Spleen (tissue), 11 donors: Measurements from ENCODE around the gene MOB3A. TPM values are rescaled to one million over a fixed set of nuclear protein-coding genes. Genes with fewer than 3 reads are reported as not detected.
"Not testable (repeated sequence)": the region's sequence is repeated elsewhere in the genome, so short reads cannot be mapped to it uniquely, and the experiment has no call there.

ENCODE experiments used
- DNase-seq: peaks from one replicate; pipeline ENCODE4 v3.0.0-alpha.2; 2020
- H3K27ac ChIP-seq, 8 donors: fragments of 200-600 bp; sonication (generic) in 7 of 8; 1 replicate in 4 of 8; 2 replicates in 4 of 8; pipeline versions ENCODE4 v1.5.0 to v1.8.0; 2016 to 2021; ENCODE audit warnings: inconsistent platforms in 4 of 8, mild to moderate bottlenecking in 4 of 8, moderate library complexity in 1 of 8
- H3K27me3 ChIP-seq, 7 donors: fragments of 200-600 bp; sonication (generic) in 6 of 7; replicated peaks in 1 of 7; 1 replicate in 4 of 7; 2 replicates in 3 of 7; pipeline versions ENCODE4 v1.5.0 to v1.8.0; 2016 to 2021; ENCODE audit warnings: inconsistent platforms in 3 of 7, mild to moderate bottlenecking in 1 of 7
- H3K36me3 ChIP-seq, 6 donors: fragments of 200-600 bp; sonication (generic) in 5 of 6; 1 replicate in 4 of 6; 2 replicates in 2 of 6; pipeline versions ENCODE4 v1.5.0 to v1.8.0; 2016 to 2021; ENCODE audit warnings: inconsistent platforms in 2 of 6
- H3K4me1 ChIP-seq, 6 donors: fragments of 200-600 bp; sonication (generic) in 5 of 6; 1 replicate in 3 of 6; 2 replicates in 3 of 6; pipeline versions ENCODE4 v1.5.0 to v1.8.0; 2016 to 2021; ENCODE audit warnings: inconsistent platforms in 3 of 6
- H3K4me3 ChIP-seq, 8 donors: fragments of 200-600 bp; sonication (generic) in 7 of 8; 1 replicate in 4 of 8; 2 replicates in 4 of 8; pipeline versions ENCODE4 v1.5.0 to v1.8.0; 2016 to 2021; ENCODE audit warnings: inconsistent platforms in 4 of 8, mild to moderate bottlenecking in 4 of 8, moderate library complexity in 2 of 8
- H3K9me3 ChIP-seq, 8 donors: fragments of 200-600 bp; sonication (generic) in 7 of 8; 1 replicate in 4 of 8; 2 replicates in 4 of 8; pipeline versions ENCODE4 v1.5.0 to v1.8.0; 2016 to 2021; ENCODE audit warnings: inconsistent platforms in 4 of 8
- POLR2A ChIP-seq, 3 donors: fragments of 450-650 bp; IDR thresholded peaks; one replicate each; pipeline ENCODE4 v1.5.1; 2017; ENCODE audit warnings: antibody characterized with exemption in 3 of 3, mild to moderate bottlenecking in 1 of 3
- POLR2AphosphoS5 ChIP-seq, 3 donors: sonication (generic); formaldehyde crosslinking; IDR thresholded peaks; one replicate each; pipeline ENCODE4 v1.5.1; 2017; ENCODE audit warnings: antibody characterized with exemption in 3 of 3
- WGBS, 5 donors: extraction: QIAGEN DNeasy Blood & Tissue Kit in 3 of 5; methylation state at CpG; one replicate each; pipeline versions ENCODE4 v1.1.5 to v1.1.7; 2013 to 2018; 5-methylcytosine and 5-hydroxymethylcytosine counted together
- intact Hi-C: fragments of 100-400 bp; cut with DNase I; formaldehyde crosslinking; loops from one replicate; pipeline ENCODE4 v1.15.0; 2023; ENCODE audit warnings: low total_unique reads
- polyA plus RNA-seq, 3 donors: library from polyadenylated mRNA; stranded (reverse); fragments of 200-250 nt; gene quantifications; one replicate each; pipeline ENCODE4 v1.2.1, GENCODE V29; 2013
- total RNA-seq, 7 donors: library from RNA; depleted of rRNA in 3 of 7; stranded (reverse); fragments of >200 nt in 3 of 7; fragmentation: NEBNext Ultra II Directional in 4 of 7; extraction: Animal tissue kit (Norgen Biotek cat#: 25700) in 4 of 7; gene quantifications; one replicate each; pipeline versions ENCODE4 v1.1.0 to v1.2.1, GENCODE V29; 2016 to 2021
- TF ChIP-seq, protein P1 (sequence below), 11 experiments: fragments of 200-600 bp in 7 of 11; fragments of 450-650 bp in 4 of 11; sonication (generic) in 4 of 11; IDR thresholded peaks in 8 of 11; conservative IDR thresholded peaks in 3 of 11; 1 replicate in 7 of 11; 2 replicates in 4 of 11; pipeline versions ENCODE4 v1.4.0 to v1.8.0; 2016 to 2021; ENCODE audit warnings: antibody characterized with exemption in 11 of 11, inconsistent platforms in 4 of 11, mild to moderate bottlenecking in 1 of 11
- donor health status: healthy with polysubstance abuse.
- donor health status: DM: no; HTN: no; CAD: no; lungs with moderate emphysema.
- donor health status: DM: no; HTN: no; CAD: no.
- donor health status: Bipolar disorder and iron deficiency.
- donor health status: healthy.
- donor health status: DM: no; HTN: no; CAD: no.
- donor health status: DM: yes; HTN: yes; CAD: no.

The MOB3A gene
- total and polyA plus RNA-seq, 10 donors, result 24.2 to 161 (median 103) TPM

DNA sequence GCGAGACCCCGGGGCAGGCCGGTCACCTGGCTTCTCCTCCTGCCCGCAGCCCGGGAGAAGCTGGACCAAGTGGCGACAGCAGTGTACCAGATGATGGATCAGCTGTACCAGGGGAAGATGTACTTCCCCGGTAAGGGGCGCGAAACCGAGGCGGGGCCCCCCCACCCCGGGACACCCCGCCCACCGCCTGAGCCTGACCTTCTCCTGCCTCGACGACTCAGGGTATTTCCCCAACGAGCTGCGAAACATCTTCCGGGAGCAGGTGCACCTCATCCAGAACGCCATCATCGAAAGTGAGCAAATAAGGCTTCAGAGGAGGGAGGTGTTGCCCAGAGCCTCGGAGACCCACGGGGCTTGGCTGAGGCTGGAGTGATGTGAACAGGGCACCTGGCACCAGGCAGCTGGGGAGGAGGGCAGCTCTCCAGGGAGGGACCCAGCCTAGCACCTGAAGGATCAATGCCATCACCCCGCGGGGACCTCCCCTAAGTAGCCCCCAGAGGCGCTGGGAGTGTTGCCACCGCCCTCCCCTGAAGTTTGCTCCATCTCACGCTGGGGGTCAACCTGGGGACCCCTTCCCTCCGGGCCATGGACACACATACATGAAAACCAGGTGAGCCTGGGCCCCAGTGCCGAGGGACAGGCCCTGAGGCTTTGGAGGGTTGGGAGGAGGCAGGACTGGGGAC lies 1.2 kb upstream of the MOB3A start:
- intact Hi-C loops, result no loop called here
- 15 to 44% (median 25%) methylated on average over 12 to 30 of the region's 30 CpGs for WGBS, 5 donors
- Histone ChIP-seq H3K27ac (peak overlapping the region in 7 of 8 donors; percentile 41 to 98 (median 83)), H3K4me3 (peak overlapping the region; percentile 27 to 90 (median 82)), H3K27me3 (no peaks in the 10 kb centered on the region), H3K4me1 (peaks cover 21 to 50% (median 47%) of the 10 kb centered on the region in 6 donors), H3K9me3 (no peaks in the 10 kb centered on the region), H3K36me3 (peaks cover 0 to 52% (median 33%) of the 10 kb centered on the region in 6 donors)
- peak; percentile 89 for DNase-seq
- TF ChIP-seq, protein P1, sequence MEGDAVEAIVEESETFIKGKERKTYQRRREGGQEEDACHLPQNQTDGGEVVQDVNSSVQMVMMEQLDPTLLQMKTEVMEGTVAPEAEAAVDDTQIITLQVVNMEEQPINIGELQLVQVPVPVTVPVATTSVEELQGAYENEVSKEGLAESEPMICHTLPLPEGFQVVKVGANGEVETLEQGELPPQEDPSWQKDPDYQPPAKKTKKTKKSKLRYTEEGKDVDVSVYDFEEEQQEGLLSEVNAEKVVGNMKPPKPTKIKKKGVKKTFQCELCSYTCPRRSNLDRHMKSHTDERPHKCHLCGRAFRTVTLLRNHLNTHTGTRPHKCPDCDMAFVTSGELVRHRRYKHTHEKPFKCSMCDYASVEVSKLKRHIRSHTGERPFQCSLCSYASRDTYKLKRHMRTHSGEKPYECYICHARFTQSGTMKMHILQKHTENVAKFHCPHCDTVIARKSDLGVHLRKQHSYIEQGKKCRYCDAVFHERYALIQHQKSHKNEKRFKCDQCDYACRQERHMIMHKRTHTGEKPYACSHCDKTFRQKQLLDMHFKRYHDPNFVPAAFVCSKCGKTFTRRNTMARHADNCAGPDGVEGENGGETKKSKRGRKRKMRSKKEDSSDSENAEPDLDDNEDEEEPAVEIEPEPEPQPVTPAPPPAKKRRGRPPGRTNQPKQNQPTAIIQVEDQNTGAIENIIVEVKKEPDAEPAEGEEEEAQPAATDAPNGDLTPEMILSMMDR (IDR thresholded peaks at IDR 0.05 in 8 of 11, conservative IDR thresholded peaks at IDR 0.05 in 3 of 11), result no peak
- no peak for TF ChIP-seq POLR2AphosphoS5 (IDR thresholded peaks at IDR 0.05)
- TF ChIP-seq POLR2A (IDR thresholded peaks at IDR 0.05), result no peak

DNA sequence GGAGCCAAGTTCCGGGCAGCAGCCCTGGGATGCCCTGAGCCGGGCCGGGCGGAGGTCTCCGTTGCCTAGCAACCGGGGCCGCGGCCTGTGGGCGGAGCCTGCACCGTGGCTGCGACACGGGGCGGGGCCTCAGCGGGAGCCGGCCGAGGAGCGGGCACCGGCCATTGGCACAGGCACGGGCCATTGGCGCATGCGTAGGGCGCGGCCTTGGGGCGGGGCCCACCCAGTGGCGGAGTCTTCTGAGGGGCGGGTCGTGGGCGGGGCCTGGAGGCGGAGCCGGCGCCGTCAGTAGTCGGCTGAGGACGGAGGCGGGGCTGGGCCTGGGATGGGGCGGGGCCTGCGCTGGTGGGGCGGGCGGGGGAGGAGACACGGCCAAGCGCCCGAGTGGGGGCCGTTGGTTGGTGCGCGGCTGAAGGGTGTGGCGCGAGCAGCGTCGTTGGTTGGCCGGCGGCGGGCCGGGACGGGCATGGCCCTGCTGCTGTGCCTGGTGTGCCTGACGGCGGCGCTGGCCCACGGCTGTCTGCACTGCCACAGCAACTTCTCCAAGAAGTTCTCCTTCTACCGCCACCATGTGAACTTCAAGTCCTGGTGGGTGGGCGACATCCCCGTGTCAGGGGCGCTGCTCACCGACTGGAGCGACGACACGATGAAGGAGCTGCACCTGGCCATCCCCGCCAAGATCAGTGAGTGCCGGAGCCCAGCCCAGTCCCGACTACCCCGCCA lies 515 bp upstream of the MOB3A start, which contains the start of gene IZUMO4:
IZUMO4 (plus strand) TSS at position 436 of the 723 bp plus-strand sequence; CDS start at position 467, 31 bp downstream.
- intact Hi-C loops, result no loop called here
- peak; percentile 59 to 80 (median 62) for TF ChIP-seq POLR2AphosphoS5 (IDR thresholded peaks at IDR 0.05)
- TF ChIP-seq, protein P1 (IDR thresholded peaks at IDR 0.05 in 8 of 11, conservative IDR thresholded peaks at IDR 0.05 in 3 of 11), result peak in 9 of 11 experiments; percentile 43 to 82 (median 69)
- TF ChIP-seq POLR2A (IDR thresholded peaks at IDR 0.05), result peak in 1 of 3 donors; percentile 6
- H3K36me3 ChIP-seq, result peaks cover 0 to 52% (median 27%) of the 10 kb centered on the region in 6 donors
- H3K27ac ChIP-seq, result peak within 1 kb of the TSS; percentile 83 to 98 (median 95)
- DNase-seq, result peak; percentile 100
- H3K27me3 ChIP-seq, result no peaks in the 10 kb centered on the region
- WGBS, 5 donors, result 0% methylated on average over 6 to 70 of the region's 70 CpGs
- peak within 1 kb of the TSS; percentile 78 to 90 (median 84) for H3K4me3 ChIP-seq
- no peaks in the 10 kb centered on the region for H3K9me3 ChIP-seq
- peaks cover 27 to 57% (median 54%) of the 10 kb centered on the region in 6 donors for H3K4me1 ChIP-seq

DNA sequence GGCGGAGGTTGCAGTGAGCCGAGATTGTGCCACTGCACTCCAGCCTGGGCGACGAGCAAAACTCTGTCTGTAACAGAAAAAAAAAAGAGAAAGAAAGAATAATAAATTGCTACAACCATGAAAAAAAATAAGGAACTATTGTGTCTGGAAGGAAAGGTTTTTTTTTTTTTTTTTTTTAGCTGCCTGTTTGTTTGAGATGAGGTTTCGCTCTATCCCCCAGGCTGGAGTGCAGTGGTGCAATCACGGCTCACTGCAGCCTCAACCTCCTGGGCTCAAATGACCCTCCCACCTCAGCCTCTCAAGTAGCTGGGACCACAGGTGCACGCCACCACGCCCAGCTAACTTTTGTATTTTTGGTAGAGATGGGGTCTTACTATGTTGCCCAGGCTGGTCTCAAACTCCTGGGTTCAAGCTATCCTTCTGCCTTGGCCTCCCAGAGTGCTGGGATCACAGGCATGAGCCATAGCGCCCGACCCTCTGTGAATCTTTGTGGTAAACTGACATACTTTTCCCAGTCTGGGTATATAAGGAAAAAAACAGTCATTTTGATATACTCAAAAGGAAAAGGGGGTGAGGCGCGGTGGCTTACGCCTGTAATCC lies 4.1 kb downstream of the MOB3A start:
- H3K9me3 ChIP-seq, intact Hi-C loops, H3K27me3 ChIP-seq, DNase-seq: not testable (repeated sequence)
- WGBS, 5 donors, result 71 to 84% (median 75%) methylated on average over 13 of the region's 13 CpGs
- peak overlapping the region in 7 of 8 donors; percentile 92 to 98 (median 95) for H3K27ac ChIP-seq
- H3K4me3 ChIP-seq, result peak overlapping the region in 2 of 8 donors; percentile 30 to 87
- H3K4me1 ChIP-seq, result peaks cover 64 to 91% (median 89%) of the 10 kb centered on the region in 6 donors
- H3K36me3 ChIP-seq, result peaks cover 0 to 29% (median 3%) of the 10 kb centered on the region in 6 donors

DNA sequence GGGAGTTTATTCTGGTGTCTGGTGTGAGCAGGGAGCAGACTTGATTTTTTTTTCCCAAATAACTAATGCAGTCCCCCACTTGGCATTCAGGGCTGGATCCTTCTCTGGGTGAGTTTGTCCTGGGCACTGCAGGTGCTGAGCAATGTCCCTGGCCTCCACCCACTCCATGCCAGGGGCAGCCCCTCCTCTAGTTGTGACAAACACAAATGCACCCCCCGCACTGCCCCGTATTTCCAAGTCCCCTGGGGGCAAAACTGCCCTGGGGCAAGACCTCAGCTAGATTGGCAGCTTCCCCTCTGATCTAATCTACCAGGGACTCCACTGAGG lies 6.4 kb downstream of the MOB3A start:
- Histone ChIP-seq H3K4me1 (peaks cover 73 to 100% (median 97%) of the 10 kb centered on the region in 6 donors), H3K9me3 (no peaks in the 10 kb centered on the region), H3K27me3 (no peaks in the 10 kb centered on the region), H3K4me3 (peak overlapping the region in 6 of 8 donors; percentile 3 to 58 (median 22)), H3K27ac (peak overlapping the region; percentile 27 to 98 (median 95)), H3K36me3 (peaks cover 0 to 33% (median 3%) of the 10 kb centered on the region in 6 donors)
- WGBS, 5 donors, result 17 to 47% (median 37%) methylated on average over 2 of the region's 2 CpGs
- intact Hi-C loops, result no loop called here
- no peak for TF ChIP-seq POLR2AphosphoS5 (IDR thresholded peaks at IDR 0.05)
- TF ChIP-seq, protein P1 (IDR thresholded peaks at IDR 0.05 in 8 of 11, conservative IDR thresholded peaks at IDR 0.05 in 3 of 11), result no peak
- no peak for TF ChIP-seq POLR2A (IDR thresholded peaks at IDR 0.05)
- DNase-seq, result no peak
